Nephron (organoid): ENCODE measurements around the gene WNT7A.

Experiments used
- H3K27ac Mint-ChIP-seq, 3 experiments: 2 replicates each; pipeline ENCODE4 v1.8.0; 2020; ENCODE audit warnings: mixed read lengths in 3 of 3, mild to moderate bottlenecking in 2 of 3, moderate library complexity in 1 of 3
- H3K27me3 Mint-ChIP-seq: 2 replicates; pipeline ENCODE4 v1.8.0; 2021; ENCODE audit warnings: low read depth, mild to moderate bottlenecking, moderate library complexity, mixed read lengths
- H3K36me3 Mint-ChIP-seq: 2 replicates; pipeline ENCODE4 v1.8.0; 2020; ENCODE audit warnings: low read depth, mixed read lengths
- H3K4me1 Mint-ChIP-seq: 2 replicates; pipeline ENCODE4 v1.8.0; 2020; ENCODE audit warnings: mixed read lengths
- H3K4me3 Mint-ChIP-seq, 3 experiments: 2 replicates each; pipeline ENCODE4 v1.8.0; 2020; ENCODE audit warnings: mild to moderate bottlenecking in 3 of 3, mixed read lengths in 3 of 3, moderate library complexity in 2 of 3
- H3K9me3 Mint-ChIP-seq: 2 replicates; pipeline ENCODE4 v1.8.0; 2020; ENCODE audit warnings: mixed read lengths
- TF ChIP-seq, protein P1 (sequence below), 3 experiments: fragments of 200-600 bp; sonication (generic); IDR thresholded peaks; one replicate each; pipeline ENCODE4 v1.5.0; 2021; ENCODE audit warnings: antibody characterized with exemption in 3 of 3; ENCODE audit not compliant: unreplicated experiment in 3 of 3

The WNT7A gene

GRCh38 chr3:13801361-13802204, 78.3 kb downstream of the WNT7A start:
- H3K27ac Mint-ChIP-seq = no peak overlapping the region
- no peaks in the 10 kb centered on the region for H3K36me3 Mint-ChIP-seq
- H3K9me3 Mint-ChIP-seq = peaks cover 4% of the 10 kb centered on the region
- H3K4me3 Mint-ChIP-seq = no peak overlapping the region
- no peaks in the 10 kb centered on the region for H3K4me1 Mint-ChIP-seq
- TF ChIP-seq, protein P1, sequence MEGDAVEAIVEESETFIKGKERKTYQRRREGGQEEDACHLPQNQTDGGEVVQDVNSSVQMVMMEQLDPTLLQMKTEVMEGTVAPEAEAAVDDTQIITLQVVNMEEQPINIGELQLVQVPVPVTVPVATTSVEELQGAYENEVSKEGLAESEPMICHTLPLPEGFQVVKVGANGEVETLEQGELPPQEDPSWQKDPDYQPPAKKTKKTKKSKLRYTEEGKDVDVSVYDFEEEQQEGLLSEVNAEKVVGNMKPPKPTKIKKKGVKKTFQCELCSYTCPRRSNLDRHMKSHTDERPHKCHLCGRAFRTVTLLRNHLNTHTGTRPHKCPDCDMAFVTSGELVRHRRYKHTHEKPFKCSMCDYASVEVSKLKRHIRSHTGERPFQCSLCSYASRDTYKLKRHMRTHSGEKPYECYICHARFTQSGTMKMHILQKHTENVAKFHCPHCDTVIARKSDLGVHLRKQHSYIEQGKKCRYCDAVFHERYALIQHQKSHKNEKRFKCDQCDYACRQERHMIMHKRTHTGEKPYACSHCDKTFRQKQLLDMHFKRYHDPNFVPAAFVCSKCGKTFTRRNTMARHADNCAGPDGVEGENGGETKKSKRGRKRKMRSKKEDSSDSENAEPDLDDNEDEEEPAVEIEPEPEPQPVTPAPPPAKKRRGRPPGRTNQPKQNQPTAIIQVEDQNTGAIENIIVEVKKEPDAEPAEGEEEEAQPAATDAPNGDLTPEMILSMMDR (IDR thresholded peaks at IDR 0.05; ENCODE audit: unreplicated experiment in 3 of 3) = no peak
- peaks cover 15% of the 10 kb centered on the region for H3K27me3 Mint-ChIP-seq

DNA sequence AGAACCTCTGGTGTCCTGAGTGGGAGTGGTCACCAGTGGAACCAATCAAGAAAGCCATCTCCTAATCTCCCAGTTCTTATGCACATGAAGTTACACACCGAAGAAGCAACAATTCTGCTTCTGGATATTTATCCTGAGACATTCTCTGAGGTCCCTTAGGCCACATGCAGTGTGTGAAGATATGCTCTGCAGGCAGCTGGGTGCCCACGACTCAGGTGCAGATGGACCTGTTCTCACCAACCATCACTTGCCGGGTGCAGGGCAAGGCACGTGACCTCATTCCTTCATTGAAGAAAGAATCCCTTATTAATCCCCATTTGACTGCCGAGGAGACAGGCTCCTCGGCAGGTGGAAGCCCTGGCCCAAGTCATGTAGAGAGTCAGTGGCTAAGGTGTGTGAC, 79.8 kb downstream of the WNT7A start:
- Mint-ChIP-seq H3K4me3 (no peak overlapping the region), H3K9me3 (no peaks in the 10 kb centered on the region)

DNA sequence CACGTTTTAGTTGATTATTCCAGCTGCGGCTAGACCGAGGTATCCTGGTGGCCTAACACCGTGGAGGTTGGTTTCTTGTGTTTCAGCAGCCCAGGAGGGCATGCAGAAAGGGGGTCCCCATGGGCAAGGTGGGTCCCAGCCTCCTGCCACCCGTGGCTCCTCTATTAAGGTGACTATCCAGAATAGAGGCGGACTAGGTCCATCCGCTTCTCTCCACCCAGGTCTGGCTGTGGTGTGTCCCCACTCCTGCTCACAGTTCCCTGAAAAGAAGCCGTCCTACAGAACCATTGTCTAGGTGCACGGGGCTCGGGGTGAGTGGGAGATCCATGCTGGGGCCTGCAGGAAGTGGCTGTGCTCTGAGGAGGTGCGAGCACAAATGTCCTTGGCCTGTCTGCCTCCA, 81.5 kb downstream of the WNT7A start:
- no peaks in the 10 kb centered on the region for H3K4me1 Mint-ChIP-seq
- peaks cover 15% of the 10 kb centered on the region for H3K27me3 Mint-ChIP-seq
- H3K9me3 Mint-ChIP-seq = no peaks in the 10 kb centered on the region
- H3K36me3 Mint-ChIP-seq = no peaks in the 10 kb centered on the region
- H3K4me3 Mint-ChIP-seq = no peak overlapping the region
- TF ChIP-seq, protein P1 (IDR thresholded peaks at IDR 0.05; ENCODE audit: unreplicated experiment in 3 of 3) = no peak
- H3K27ac Mint-ChIP-seq = no peak overlapping the region

More for the DNA sequence above, 79.8 kb downstream of the WNT7A start:
- TF ChIP-seq, protein P1 (IDR thresholded peaks at IDR 0.05; ENCODE audit: unreplicated experiment in 3 of 3) = no peak
- Mint-ChIP-seq H3K36me3 (no peaks in the 10 kb centered on the region), H3K4me1 (no peaks in the 10 kb centered on the region), H3K27ac (no peak overlapping the region), H3K27me3 (peaks cover 11% of the 10 kb centered on the region)

DNA sequence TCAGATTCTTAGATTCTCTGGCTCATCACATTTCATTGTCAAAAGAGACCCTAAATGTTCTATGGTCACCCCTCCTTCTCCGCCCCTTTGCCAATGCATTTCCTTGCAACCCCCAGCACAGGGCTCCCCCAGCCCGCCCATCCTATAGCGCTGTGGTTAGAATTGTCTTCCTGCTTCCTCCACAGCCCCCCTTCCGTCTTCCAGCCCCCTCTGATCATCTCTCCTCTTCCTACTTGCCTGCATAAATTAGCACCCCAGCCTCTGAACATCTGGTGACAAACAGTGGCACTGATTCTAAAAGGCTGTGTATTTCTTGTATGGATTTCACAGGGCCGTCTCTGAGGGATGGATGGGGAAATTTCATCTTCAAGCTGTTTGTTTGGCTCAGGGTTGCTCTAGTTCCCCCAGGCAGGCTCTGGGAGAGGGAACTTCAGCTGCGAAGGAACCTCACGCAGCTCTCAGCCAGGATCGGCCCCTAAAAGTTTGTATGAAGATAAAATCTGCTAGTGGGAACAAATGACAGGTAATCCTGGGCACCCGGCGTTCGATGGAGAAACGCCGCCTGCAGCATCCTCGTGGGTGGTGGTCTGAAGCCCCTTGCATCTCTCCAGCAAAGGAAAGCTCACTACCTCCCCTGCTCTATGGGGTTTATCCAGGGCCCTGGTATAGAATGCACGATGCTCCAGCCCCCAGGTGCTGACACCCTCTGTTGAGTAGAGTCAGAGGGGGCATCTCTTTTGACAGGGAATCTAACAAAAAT, 83.0 kb downstream of the WNT7A start:
- TF ChIP-seq, protein P1 (IDR thresholded peaks at IDR 0.05; ENCODE audit: unreplicated experiment in 3 of 3) = no peak
- Mint-ChIP-seq H3K4me3 (no peak overlapping the region), H3K27ac (no peak overlapping the region), H3K9me3 (no peaks in the 10 kb centered on the region), H3K4me1 (no peaks in the 10 kb centered on the region), H3K27me3 (peaks cover 25% of the 10 kb centered on the region), H3K36me3 (no peaks in the 10 kb centered on the region)

- Mint-ChIP-seq H3K9me3 (no peaks in the 10 kb centered on the region), H3K27ac (no peak overlapping the region), H3K4me3 (no peak overlapping the region), H3K27me3 (peaks cover 33% of the 10 kb centered on the region), H3K36me3 (no peaks in the 10 kb centered on the region), H3K4me1 (no peaks in the 10 kb centered on the region)
- TF ChIP-seq, protein P1 (IDR thresholded peaks at IDR 0.05; ENCODE audit: unreplicated experiment in 3 of 3) = no peak
Measured at GRCh38 chr3:13795816-13796215, 84.1 kb downstream of the WNT7A start.
